HepG2 (cell line): ENCODE measurements around the gene RAB29. TPM values are rescaled to one million over a fixed set of nuclear protein-coding genes. Genes with fewer than 3 reads are reported as not detected.

Source experiments
- BRF2 ChIP-seq: sonication (generic); formaldehyde crosslinking; IDR thresholded peaks from 2 replicates; pipeline ENCODE4 v1.8.1; 2022; ENCODE audit warnings: mild to moderate bottlenecking, missing genetic modification reagents
- HIC2 ChIP-seq: sonication (generic); formaldehyde crosslinking; IDR thresholded peaks from 2 replicates; pipeline ENCODE4 v1.9.0; 2022; ENCODE audit warnings: low read depth, missing genetic modification reagents
- KDM3A ChIP-seq: IDR thresholded peaks from 2 replicates; pipeline ENCODE4 v1.6.1; 2018; ENCODE audit warnings: low read depth, missing compliant biosample characterization
- KLF15 ChIP-seq: sonication (generic); formaldehyde crosslinking; IDR thresholded peaks from 2 replicates; pipeline ENCODE4 v1.8.1; 2023; ENCODE audit warnings: borderline replicate concordance, mild to moderate bottlenecking, inconsistent platforms, missing genetic modification reagents, mixed read lengths
- MED8 ChIP-seq: sonication (generic); formaldehyde crosslinking; IDR thresholded peaks from 2 replicates; pipeline ENCODE4 v1.8.1; 2023; ENCODE audit warnings: mild to moderate bottlenecking, missing genetic modification reagents; ENCODE audit not compliant: insufficient replicate concordance
- PBX3 ChIP-seq: sonication (generic); formaldehyde crosslinking; IDR thresholded peaks from 2 replicates; pipeline ENCODE4 v1.8.1; 2023; ENCODE audit warnings: missing genetic modification reagents, inconsistent platforms, borderline replicate concordance
- SP1 ChIP-seq, 2 experiments: fragments of 450-650 bp in 1 of 2; sonication (generic) in 1 of 2; formaldehyde crosslinking in 1 of 2; IDR thresholded peaks; 2 replicates each; pipeline versions ENCODE4 v1.4.0 to v1.6.1; 2016 to 2020; ENCODE audit warnings: missing genetic modification reagents in 1 of 2
- TRIM22 ChIP-seq: fragments of 450-650 bp; IDR thresholded peaks from 2 replicates; pipeline ENCODE4 v1.6.1; 2017
- YEATS4 ChIP-seq: sonication (generic); formaldehyde crosslinking; IDR thresholded peaks from 2 replicates; pipeline ENCODE4 v1.4.0; 2020; ENCODE audit warnings: missing genetic modification reagents, borderline replicate concordance
- ZHX2 ChIP-seq, 2 experiments: sonication (generic) in 1 of 2; formaldehyde crosslinking in 1 of 2; IDR thresholded peaks; 2 replicates each; pipeline versions ENCODE4 v1.6.1 to v1.9.0; 2014 to 2022; ENCODE audit warnings: antibody characterized with exemption in 1 of 2, borderline replicate concordance in 1 of 2, inconsistent platforms in 1 of 2, low read depth in 1 of 2, missing genetic modification reagents in 1 of 2
- ZNF580 ChIP-seq: IDR thresholded peaks from 2 replicates; pipeline ENCODE4 v1.6.1; 2016; ENCODE audit warnings: low read depth, borderline replicate concordance
- ZNF768 ChIP-seq: sonication (generic); formaldehyde crosslinking; IDR thresholded peaks from 2 replicates; pipeline ENCODE4 v1.4.0; 2020; ENCODE audit warnings: missing genetic modification reagents
- ZNF790 ChIP-seq: sonication (generic); formaldehyde crosslinking; IDR thresholded peaks from 2 replicates; pipeline ENCODE4 v1.8.0; 2022; ENCODE audit warnings: missing genetic modification reagents, mild to moderate bottlenecking, borderline replicate concordance
- polyA plus RNA-seq, 8 experiments: library from polyadenylated mRNA; depleted of rRNA in 3 of 8; stranded (reverse) in 7 of 8; unstranded in 1 of 8; fragments of >200 nt; fragmentation: Illumina TruSeq in 4 of 8; extraction: Trizol in 4 of 8; gene quantifications; 2 replicates each; pipeline versions ENCODE4 v1.2.1 to v1.2.3, GENCODE V29; 2011 to 2016; ENCODE audit warnings: low read depth in 4 of 8, missing spikeins in 1 of 8, mixed read lengths in 1 of 8; ENCODE audit not compliant: insufficient read depth in 1 of 8
- total RNA-seq, 5 experiments: library from RNA; depleted of rRNA; stranded (reverse); fragments of >200 nt; fragmentation: Illumina TruSeq; extraction: Trizol; gene quantifications; 2 replicates each; pipeline ENCODE4 v1.2.3, GENCODE V29; 2016; ENCODE audit warnings: low read depth in 1 of 5

Gene RAB29
- total and polyA plus RNA-seq, 2 of the 13 experiments (the other 11 are each of a cell fraction or from before 2014, with no cell fraction given), result 8.7 to 10.1 TPM

- no peak for TF ChIP-seq PBX3
- TF ChIP-seq ZNF768, result peak; percentile 59; the same call in 1 of the 2 replicates
- 0 out of 2 replicates have a peak, but pooled peaks have one; percentile 40 for TF ChIP-seq ZNF580 (CRISPR knock-in tag)
- 0 out of 2 replicates have a peak, but pooled peaks have one; percentile 27 for TF ChIP-seq ZHX2 (IDR thresholded peaks at IDR 0.05; ENCODE audit: low read depth)
- TF ChIP-seq ZHX2 (CRISPR knock-in tag; IDR thresholded peaks at IDR 0.05; ENCODE audit: borderline replicate concordance), result no peak
- no peak for TF ChIP-seq KLF15 (CRISPR knock-in tag)
- TF ChIP-seq ZNF790 (CRISPR knock-in tag), result no peak
- peak; percentile 58; the same call in 1 of the 2 replicates for TF ChIP-seq BRF2 (CRISPR knock-in tag)
- peak; percentile 90 for TF ChIP-seq KDM3A (CRISPR knock-in tag)
- peak; percentile 45 for TF ChIP-seq MED8 (CRISPR knock-in tag)
- peak; percentile 60 for TF ChIP-seq YEATS4 (CRISPR knock-in tag)
- TF ChIP-seq TRIM22, result no peak
- peak; percentile 81; the same call in 1 of the 2 replicates for TF ChIP-seq HIC2 (CRISPR knock-in tag)
- TF ChIP-seq SP1 (IDR thresholded peaks at IDR 0.05), result no peak
- TF ChIP-seq SP1 (CRISPR knock-in tag; IDR thresholded peaks at IDR 0.05), result peak; percentile 79
These were observed 25.8 kb downstream of the RAB29 start (continued) for GRCh38 chr1:205749234-205750137.
